OCI-LY7 (cell line): ENCODE measurements around the gene RRP1B. TPM values are rescaled to one million over a fixed set of nuclear protein-coding genes. Genes with fewer than 3 reads are reported as not detected.

Source experiments
- BruUV-seq: library from RNA; stranded (reverse); fragments of 400-500 nt; replicated peaks from 2 replicates; lab custom pipeline; 2021; lab: Mats Ljungman, UMichigan
- CTCF ChIA-PET: fragments of 300-600 bp; sonication (Branson Sonifier 250); formaldehyde crosslinking; loops from one replicate; lab custom pipeline; 2022; ENCODE audit warnings: antibody characterized with exemption; ENCODE audit not compliant: unreplicated experiment; lab: Charles Lee
- POLR2A ChIA-PET: fragments of 300-600 bp; sonication (Branson Sonifier 250); formaldehyde crosslinking; loops from one replicate; lab custom pipeline; 2022; ENCODE audit warnings: antibody characterized with exemption; lab: Charles Lee
- DNase-seq: peaks from one replicate; pipeline ENCODE4 v3.0.0-alpha.2; 2015; ENCODE audit warnings: low spot score
- H2AFZ ChIP-seq: fragments of 200-600 bp; sonication (generic), shearing (Covaris generic); 2 replicates; pipeline ENCODE4 v1.6.1; 2014; ENCODE audit warnings: mild to moderate bottlenecking, antibody characterized with exemption, low read length, moderate library complexity
- H3K27ac ChIP-seq: fragments of 200-600 bp; sonication (generic); 2 replicates; pipeline ENCODE4 v1.5.1; 2014; ENCODE audit warnings: mixed run types, low read depth, mild to moderate bottlenecking, moderate library complexity, low read length, inconsistent platforms; ENCODE audit not compliant: poor library complexity, severe bottlenecking
- H3K36me3 ChIP-seq: fragments of 200-600 bp; sonication (generic); 2 replicates; pipeline ENCODE4 v1.6.1; 2014; ENCODE audit warnings: mild to moderate bottlenecking, antibody characterized with exemption, low read length, moderate library complexity, mixed read lengths; ENCODE audit not compliant: insufficient read depth
- H3K4me1 ChIP-seq: fragments of 200-600 bp; sonication (generic); 2 replicates; pipeline ENCODE4 v1.5.1; 2014; ENCODE audit warnings: mild to moderate bottlenecking, low read length; ENCODE audit not compliant: insufficient read depth, poor library complexity, severe bottlenecking
- H3K4me2 ChIP-seq: fragments of 200-600 bp; sonication (generic); 2 replicates; pipeline ENCODE4 v1.6.1; 2014; ENCODE audit warnings: mild to moderate bottlenecking, low read length
- H3K4me3 ChIP-seq: fragments of 200-600 bp; sonication (generic); 2 replicates; pipeline ENCODE4 v1.5.1; 2014; ENCODE audit warnings: mild to moderate bottlenecking, low read depth, low read length; ENCODE audit not compliant: poor library complexity, severe bottlenecking
- H3K79me2 ChIP-seq: fragments of 200-600 bp; sonication (generic); 2 replicates; pipeline ENCODE4 v1.6.1; 2016; ENCODE audit warnings: low read depth, mild to moderate bottlenecking, low read length, moderate library complexity, mixed read lengths; ENCODE audit not compliant: insufficient read depth
- H3K9me2 ChIP-seq: fragments of 200-600 bp; sonication (generic); 2 replicates; pipeline ENCODE4 v1.6.1; 2016; ENCODE audit warnings: mild to moderate bottlenecking, low read length, mixed read lengths; ENCODE audit not compliant: insufficient read depth
- H3K9me3 ChIP-seq: fragments of 200-600 bp; sonication (generic); 2 replicates; pipeline ENCODE4 v1.6.1; 2014; ENCODE audit warnings: mild to moderate bottlenecking, mixed run types, low read length, mixed read lengths
- H4K20me1 ChIP-seq: fragments of 200-600 bp; sonication (generic); 2 replicates; pipeline ENCODE4 v1.6.1; 2014; ENCODE audit warnings: mild to moderate bottlenecking, antibody characterized with exemption, low read length, moderate library complexity, mixed read lengths; ENCODE audit not compliant: insufficient read depth
- EZH2phosphoT487 ChIP-seq: fragments of 200-600 bp; sonication (generic); IDR thresholded peaks from 2 replicates; pipeline ENCODE4 v1.6.1; 2018; ENCODE audit warnings: low read depth, borderline replicate concordance, mild to moderate bottlenecking, mixed run types, antibody characterized with exemption, low read length, moderate library complexity, mixed read lengths
- intact Hi-C: fragments of 100-400 bp; cut with micrococcal nuclease; formaldehyde crosslinking; loops from one replicate; pipeline ENCODE4 v1.10.0; 2022; ENCODE audit not compliant: unreplicated experiment
- total RNA-seq, 2 experiments: library from RNA; depleted of rRNA in 1 of 2; stranded (reverse); fragments of >200 nt in 1 of 2; shearing (Covaris generic) in 1 of 2; gene quantifications; 2 replicates each; pipeline ENCODE4 v1.2.3, GENCODE V29; 2014 to 2022
- TF ChIP-seq, protein P1 (sequence below): fragments of 200-600 bp; sonication (generic); conservative IDR thresholded peaks from 2 replicates; pipeline ENCODE4 v1.5.1; 2014; ENCODE audit warnings: mild to moderate bottlenecking, antibody characterized with exemption, low read length, moderate library complexity, mixed read lengths

RRP1B gene
- total RNA-seq, 2 experiments from 2014 or later: 58.6 to 74.5 TPM

DNA sequence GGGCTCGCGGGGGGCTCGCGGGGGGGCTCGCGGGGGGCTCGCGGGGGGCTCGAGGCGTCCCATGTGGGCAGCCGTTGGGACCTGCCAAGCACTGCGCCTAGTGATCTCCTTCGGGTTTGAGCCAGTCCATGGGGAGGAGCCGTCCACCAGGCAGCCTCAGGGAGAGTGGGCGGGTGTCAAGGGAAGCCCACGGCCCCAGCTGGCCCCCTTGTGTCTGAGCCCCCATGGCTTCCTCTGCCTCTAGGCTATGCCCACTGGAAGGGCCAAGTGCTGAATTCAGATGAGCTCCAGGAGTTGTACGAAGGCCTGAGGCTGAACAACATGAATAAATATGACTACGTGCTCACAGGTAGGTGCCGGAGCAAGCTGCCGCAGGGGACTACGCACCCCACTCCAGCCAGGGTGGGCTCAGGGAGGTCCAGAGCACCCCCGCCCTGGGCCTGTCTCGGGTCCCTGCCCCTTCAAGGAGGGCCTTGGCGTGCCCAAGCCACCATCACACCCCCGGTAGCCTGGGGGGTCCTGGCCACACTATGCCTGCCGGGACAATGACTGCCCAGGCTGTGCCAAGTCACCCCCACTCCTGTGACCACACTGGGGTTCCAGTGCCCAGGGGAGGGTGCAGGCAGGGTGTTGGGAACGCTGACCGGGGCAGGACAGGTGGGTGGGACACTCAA is 82.2 kb downstream of the RRP1B start:
- POLR2A ChIA-PET: no interaction called here

DNA sequence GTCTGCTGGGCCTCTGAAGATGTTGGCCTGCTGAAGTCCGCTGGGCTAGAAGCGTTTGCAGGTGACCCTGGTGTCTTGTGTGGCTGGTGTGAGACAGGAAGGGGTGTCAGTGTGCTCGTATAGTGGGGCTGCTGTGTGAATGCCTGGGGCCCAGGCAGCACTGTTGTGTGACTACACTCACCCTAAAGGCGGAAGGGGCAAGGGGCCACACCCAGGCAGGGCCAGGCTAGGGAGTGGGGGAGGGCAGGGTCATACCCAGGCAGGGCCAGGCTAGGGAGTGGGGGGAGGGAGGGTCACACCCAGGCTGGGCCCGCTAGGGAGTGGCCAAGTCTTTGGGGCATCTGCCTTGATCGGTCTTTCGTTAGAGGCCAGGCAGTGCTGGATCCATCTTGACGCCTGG is 84.6 kb downstream of the RRP1B start:
- BruUV-seq: no TSS peak
- Histone ChIP-seq H4K20me1 (no peaks in the 10 kb centered on the region), H3K4me2 (no peak overlapping the region), H3K4me3 (no peak overlapping the region), H3K4me1 (no peaks in the 10 kb centered on the region), H2AFZ (no peak overlapping the region), H3K36me3 (peaks cover 14% of the 10 kb centered on the region), H3K79me2 (no peaks in the 10 kb centered on the region), H3K9me2 (no peaks in the 10 kb centered on the region), H3K9me3 (no peaks in the 10 kb centered on the region), H3K27ac (no peak overlapping the region)
- ChIA-PET CTCF (no interaction called here), POLR2A (no interaction called here)
- TF ChIP-seq, protein P1, sequence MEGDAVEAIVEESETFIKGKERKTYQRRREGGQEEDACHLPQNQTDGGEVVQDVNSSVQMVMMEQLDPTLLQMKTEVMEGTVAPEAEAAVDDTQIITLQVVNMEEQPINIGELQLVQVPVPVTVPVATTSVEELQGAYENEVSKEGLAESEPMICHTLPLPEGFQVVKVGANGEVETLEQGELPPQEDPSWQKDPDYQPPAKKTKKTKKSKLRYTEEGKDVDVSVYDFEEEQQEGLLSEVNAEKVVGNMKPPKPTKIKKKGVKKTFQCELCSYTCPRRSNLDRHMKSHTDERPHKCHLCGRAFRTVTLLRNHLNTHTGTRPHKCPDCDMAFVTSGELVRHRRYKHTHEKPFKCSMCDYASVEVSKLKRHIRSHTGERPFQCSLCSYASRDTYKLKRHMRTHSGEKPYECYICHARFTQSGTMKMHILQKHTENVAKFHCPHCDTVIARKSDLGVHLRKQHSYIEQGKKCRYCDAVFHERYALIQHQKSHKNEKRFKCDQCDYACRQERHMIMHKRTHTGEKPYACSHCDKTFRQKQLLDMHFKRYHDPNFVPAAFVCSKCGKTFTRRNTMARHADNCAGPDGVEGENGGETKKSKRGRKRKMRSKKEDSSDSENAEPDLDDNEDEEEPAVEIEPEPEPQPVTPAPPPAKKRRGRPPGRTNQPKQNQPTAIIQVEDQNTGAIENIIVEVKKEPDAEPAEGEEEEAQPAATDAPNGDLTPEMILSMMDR: no peak
- TF ChIP-seq EZH2phosphoT487: no peak
- intact Hi-C loops: no loop called here
- DNase-seq: no peak

More for the DNA sequence above, 82.2 kb downstream of the RRP1B start:
- Histone ChIP-seq H3K4me1 (no peaks in the 10 kb centered on the region), H3K79me2 (no peaks in the 10 kb centered on the region), H2AFZ (no peak overlapping the region), H3K9me3 (no peaks in the 10 kb centered on the region), H3K4me3 (no peak overlapping the region), H3K36me3 (peaks cover 17% of the 10 kb centered on the region), H3K4me2 (no peak overlapping the region), H3K9me2 (no peaks in the 10 kb centered on the region), H3K27ac (no peak overlapping the region), H4K20me1 (no peaks in the 10 kb centered on the region)
- no peak for TF ChIP-seq EZH2phosphoT487
- TF ChIP-seq, protein P1: no peak
- CTCF ChIA-PET: no interaction called here
- intact Hi-C loops: no loop called here
- no TSS peak for BruUV-seq
- DNase-seq: no peak

DNA sequence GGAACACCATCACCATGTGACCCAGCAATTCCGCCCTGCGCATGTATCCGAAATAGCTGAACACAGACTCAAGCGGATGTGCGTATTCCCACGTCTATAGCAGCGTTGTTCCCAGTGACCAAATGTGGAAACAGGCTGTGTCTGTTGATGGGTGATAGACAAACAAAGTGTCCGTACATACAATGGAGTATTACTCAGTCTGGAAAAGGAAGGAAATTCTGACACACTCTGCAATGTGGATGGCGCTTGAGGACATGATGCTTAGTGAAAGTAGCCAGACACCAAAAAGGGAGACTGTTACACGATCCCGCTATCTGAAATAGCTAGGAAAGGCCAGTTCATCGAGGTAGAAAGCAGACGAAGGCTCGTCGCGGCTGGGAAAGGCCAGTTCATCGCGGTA is 85.4 kb downstream of the RRP1B start:
- TF ChIP-seq EZH2phosphoT487: no peak
- TF ChIP-seq, protein P1: no peak
- Histone ChIP-seq H3K9me3 (no peaks in the 10 kb centered on the region), H3K79me2 (no peaks in the 10 kb centered on the region), H3K4me2 (no peak overlapping the region), H3K36me3 (peaks cover 14% of the 10 kb centered on the region), H3K27ac (no peak overlapping the region), H3K9me2 (no peaks in the 10 kb centered on the region), H4K20me1 (no peaks in the 10 kb centered on the region), H2AFZ (no peak overlapping the region), H3K4me1 (no peaks in the 10 kb centered on the region), H3K4me3 (no peak overlapping the region)
- POLR2A ChIA-PET: no interaction called here
- no TSS peak for BruUV-seq
- no peak for DNase-seq
- intact Hi-C loops: no loop called here
- CTCF ChIA-PET: interaction anchor here (0.6 kb wide), 1 partner anchor 325 kb away, joined by 4 read pairs; no protein-coding TSS in a partner anchor
